ENCODE results near the gene ZFP36L1.

GRCh38 chr14:68784978-68785533 is 7.8 kb downstream of the ZFP36L1 start:
- TF ChIP-seq CTCF (IDR thresholded peaks at IDR 0.05) (no peak), POLR2A (IDR thresholded peaks at IDR 0.05) (no peak), EP300 (IDR thresholded peaks at IDR 0.05) (no peak)

Measured in ovary (tissue), 3 donors.